ENCODE results near the gene HSPBP1. TPM values are rescaled to one million over a fixed set of nuclear protein-coding genes. Genes with fewer than 3 reads are reported as not detected.

The HSPBP1 gene
- total and polyA plus RNA-seq, 2 of the 13 experiments (the other 11 are each of a cell fraction or from before 2014, with no cell fraction given), result 22.3 to 33.7 TPM

DNA sequence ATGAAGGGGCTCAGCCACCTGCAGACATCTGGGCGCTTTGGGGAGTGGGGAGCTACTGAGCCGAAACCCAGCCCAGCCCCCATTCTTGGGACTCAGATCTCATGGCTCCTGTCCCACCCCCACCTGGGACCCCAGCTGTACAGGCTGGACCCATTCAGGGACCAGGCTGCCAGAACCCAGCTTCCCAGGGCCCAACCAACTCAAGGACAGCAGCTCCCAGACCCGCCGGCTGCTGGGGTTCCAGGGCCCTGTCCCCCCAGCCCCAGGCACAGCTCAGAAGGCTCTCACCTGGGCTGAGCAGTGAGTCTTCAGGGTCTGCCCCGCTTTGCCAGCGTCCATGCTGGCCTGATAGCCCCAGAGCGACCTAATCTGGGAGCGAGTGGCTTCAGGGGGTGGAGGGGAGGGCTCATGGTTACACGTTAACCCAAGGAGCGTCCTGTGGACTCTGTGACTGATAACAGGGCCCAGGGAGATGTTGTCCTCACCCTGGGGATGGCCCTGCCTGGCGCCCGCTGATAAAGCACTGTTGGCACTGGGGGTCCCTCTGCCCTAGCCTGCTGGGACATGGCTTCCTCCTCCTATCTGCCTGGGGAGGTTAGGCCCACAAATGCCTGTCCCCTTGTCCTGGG lies 51.4 kb downstream of the HSPBP1 start, which contains the start of gene TMEM86B (continued):
- TF ChIP-seq HIVEP1 (CRISPR knock-in tag; IDR thresholded peaks at IDR 0.05) (peak; percentile 77), PAWR (CRISPR knock-in tag; IDR thresholded peaks at IDR 0.05; ENCODE audit: borderline replicate concordance) (no peak), ZNF839 (CRISPR knock-in tag; IDR thresholded peaks at IDR 0.05; ENCODE audit: borderline replicate concordance) (0 out of 2 replicates have a peak, but pooled peaks have one; percentile 90), ZNF740 (CRISPR knock-in tag; IDR thresholded peaks at IDR 0.05) (no peak), SOX5 (CRISPR knock-in tag; IDR thresholded peaks at IDR 0.05; ENCODE audit: borderline replicate concordance) (peak; percentile 29; the same call in 1 of the 2 replicates), CC2D1A (CRISPR knock-in tag; IDR thresholded peaks at IDR 0.05) (no peak), NR2F6 (IDR thresholded peaks at IDR 0.05) (no peak), NR2F6 (CRISPR knock-in tag; IDR thresholded peaks at IDR 0.05) (peak; percentile 51; the same call in 1 of the 2 replicates), ZNF570 (CRISPR knock-in tag; IDR thresholded peaks at IDR 0.05; ENCODE audit: borderline replicate concordance) (no peak), BORCS8-MEF2B (CRISPR knock-in tag; IDR thresholded peaks at IDR 0.05) (peak; percentile 67), ZC3H4 (CRISPR knock-in tag; IDR thresholded peaks at IDR 0.05; ENCODE audit: borderline replicate concordance) (no peak), SOX6 (IDR thresholded peaks at IDR 0.05) (no peak), SOX6 (CRISPR knock-in tag; IDR thresholded peaks at IDR 0.05) (peak; percentile 42; the same call in 1 of the 2 replicates), FOXP4 (CRISPR knock-in tag; IDR thresholded peaks at IDR 0.05) (peak; percentile 70), TCF7L2 (IDR thresholded peaks at IDR 0.05; ENCODE audit: low read depth, low read length) (no peak), HOXA5 (CRISPR knock-in tag; IDR thresholded peaks at IDR 0.05) (no peak), KDM5B (CRISPR knock-in tag; IDR thresholded peaks at IDR 0.05; ENCODE audit: borderline replicate concordance) (no peak; the same call in 1 of the 2 replicates), SMYD3 (CRISPR knock-in tag; IDR thresholded peaks at IDR 0.05) (no peak; the same call in 1 of the 2 replicates), ZNF784 (CRISPR knock-in tag; IDR thresholded peaks at IDR 0.05; ENCODE audit: borderline replicate concordance) (no peak), NCOA2 (CRISPR knock-in tag; IDR thresholded peaks at IDR 0.05) (peak; percentile 50; the same call in 1 of the 2 replicates), ZBTB20 (CRISPR knock-in tag; IDR thresholded peaks at IDR 0.05; ENCODE audit: borderline replicate concordance, low read depth) (no peak), FOXA3 (CRISPR knock-in tag; IDR thresholded peaks at IDR 0.05) (peak; percentile 69)
- TF ChIP-seq, protein P1, sequence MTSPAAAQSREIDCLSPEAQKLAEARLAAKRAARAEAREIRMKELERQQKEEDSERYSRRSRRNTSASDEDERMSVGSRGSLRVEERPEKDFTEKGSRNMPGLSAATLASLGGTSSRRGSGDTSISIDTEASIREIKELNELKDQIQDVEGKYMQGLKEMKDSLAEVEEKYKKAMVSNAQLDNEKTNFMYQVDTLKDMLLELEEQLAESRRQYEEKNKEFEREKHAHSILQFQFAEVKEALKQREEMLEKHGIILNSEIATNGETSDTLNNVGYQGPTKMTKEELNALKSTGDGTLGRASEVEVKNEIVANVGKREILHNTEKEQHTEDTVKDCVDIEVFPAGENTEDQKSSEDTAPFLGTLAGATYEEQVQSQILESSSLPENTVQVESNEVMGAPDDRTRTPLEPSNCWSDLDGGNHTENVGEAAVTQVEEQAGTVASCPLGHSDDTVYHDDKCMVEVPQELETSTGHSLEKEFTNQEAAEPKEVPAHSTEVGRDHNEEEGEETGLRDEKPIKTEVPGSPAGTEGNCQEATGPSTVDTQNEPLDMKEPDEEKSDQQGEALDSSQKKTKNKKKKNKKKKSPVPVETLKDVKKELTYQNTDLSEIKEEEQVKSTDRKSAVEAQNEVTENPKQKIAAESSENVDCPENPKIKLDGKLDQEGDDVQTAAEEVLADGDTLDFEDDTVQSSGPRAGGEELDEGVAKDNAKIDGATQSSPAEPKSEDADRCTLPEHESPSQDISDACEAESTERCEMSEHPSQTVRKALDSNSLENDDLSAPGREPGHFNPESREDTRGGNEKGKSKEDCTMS (CRISPR knock-in tag; conservative IDR thresholded peaks at IDR 0.05), result no peak
- TF ChIP-seq, protein P2, sequence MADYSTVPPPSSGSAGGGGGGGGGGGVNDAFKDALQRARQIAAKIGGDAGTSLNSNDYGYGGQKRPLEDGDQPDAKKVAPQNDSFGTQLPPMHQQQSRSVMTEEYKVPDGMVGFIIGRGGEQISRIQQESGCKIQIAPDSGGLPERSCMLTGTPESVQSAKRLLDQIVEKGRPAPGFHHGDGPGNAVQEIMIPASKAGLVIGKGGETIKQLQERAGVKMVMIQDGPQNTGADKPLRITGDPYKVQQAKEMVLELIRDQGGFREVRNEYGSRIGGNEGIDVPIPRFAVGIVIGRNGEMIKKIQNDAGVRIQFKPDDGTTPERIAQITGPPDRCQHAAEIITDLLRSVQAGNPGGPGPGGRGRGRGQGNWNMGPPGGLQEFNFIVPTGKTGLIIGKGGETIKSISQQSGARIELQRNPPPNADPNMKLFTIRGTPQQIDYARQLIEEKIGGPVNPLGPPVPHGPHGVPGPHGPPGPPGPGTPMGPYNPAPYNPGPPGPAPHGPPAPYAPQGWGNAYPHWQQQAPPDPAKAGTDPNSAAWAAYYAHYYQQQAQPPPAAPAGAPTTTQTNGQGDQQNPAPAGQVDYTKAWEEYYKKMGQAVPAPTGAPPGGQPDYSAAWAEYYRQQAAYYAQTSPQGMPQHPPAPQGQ (CRISPR knock-in tag; IDR thresholded peaks at IDR 0.05; ENCODE audit: borderline replicate concordance), result peak; percentile 61; the same call in 1 of the 2 replicates

All from HepG2 (cell line).